GM12801 (cell line): Measurements from ENCODE around the gene EYA2.

ENCODE experiments used
- TF ChIP-seq, protein P1 (sequence below): IDR thresholded peaks from one replicate; pipeline ENCODE4 v1.5.1; 2011; ENCODE audit warnings: control low read depth; ENCODE audit not compliant: insufficient read length; ENCODE audit errors: extremely low read depth

Gene EYA2

GRCh38 chr20:46928580-46929132, 34.0 kb downstream of the EYA2 start:
- TF ChIP-seq, protein P1, sequence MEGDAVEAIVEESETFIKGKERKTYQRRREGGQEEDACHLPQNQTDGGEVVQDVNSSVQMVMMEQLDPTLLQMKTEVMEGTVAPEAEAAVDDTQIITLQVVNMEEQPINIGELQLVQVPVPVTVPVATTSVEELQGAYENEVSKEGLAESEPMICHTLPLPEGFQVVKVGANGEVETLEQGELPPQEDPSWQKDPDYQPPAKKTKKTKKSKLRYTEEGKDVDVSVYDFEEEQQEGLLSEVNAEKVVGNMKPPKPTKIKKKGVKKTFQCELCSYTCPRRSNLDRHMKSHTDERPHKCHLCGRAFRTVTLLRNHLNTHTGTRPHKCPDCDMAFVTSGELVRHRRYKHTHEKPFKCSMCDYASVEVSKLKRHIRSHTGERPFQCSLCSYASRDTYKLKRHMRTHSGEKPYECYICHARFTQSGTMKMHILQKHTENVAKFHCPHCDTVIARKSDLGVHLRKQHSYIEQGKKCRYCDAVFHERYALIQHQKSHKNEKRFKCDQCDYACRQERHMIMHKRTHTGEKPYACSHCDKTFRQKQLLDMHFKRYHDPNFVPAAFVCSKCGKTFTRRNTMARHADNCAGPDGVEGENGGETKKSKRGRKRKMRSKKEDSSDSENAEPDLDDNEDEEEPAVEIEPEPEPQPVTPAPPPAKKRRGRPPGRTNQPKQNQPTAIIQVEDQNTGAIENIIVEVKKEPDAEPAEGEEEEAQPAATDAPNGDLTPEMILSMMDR, result no peak

GRCh38 chr20:46929902-46930301, 35.3 kb downstream of the EYA2 start:
- TF ChIP-seq, protein P1, result no peak

GRCh38 chr20:46930640-46931339, 36.1 kb downstream of the EYA2 start:
- TF ChIP-seq, protein P1, result no peak

GRCh38 chr20:46931699-46932098, 37.1 kb downstream of the EYA2 start:
- TF ChIP-seq, protein P1, result no peak

GRCh38 chr20:46933150-46933549, 38.5 kb downstream of the EYA2 start:
- TF ChIP-seq, protein P1, result no peak

DNA sequence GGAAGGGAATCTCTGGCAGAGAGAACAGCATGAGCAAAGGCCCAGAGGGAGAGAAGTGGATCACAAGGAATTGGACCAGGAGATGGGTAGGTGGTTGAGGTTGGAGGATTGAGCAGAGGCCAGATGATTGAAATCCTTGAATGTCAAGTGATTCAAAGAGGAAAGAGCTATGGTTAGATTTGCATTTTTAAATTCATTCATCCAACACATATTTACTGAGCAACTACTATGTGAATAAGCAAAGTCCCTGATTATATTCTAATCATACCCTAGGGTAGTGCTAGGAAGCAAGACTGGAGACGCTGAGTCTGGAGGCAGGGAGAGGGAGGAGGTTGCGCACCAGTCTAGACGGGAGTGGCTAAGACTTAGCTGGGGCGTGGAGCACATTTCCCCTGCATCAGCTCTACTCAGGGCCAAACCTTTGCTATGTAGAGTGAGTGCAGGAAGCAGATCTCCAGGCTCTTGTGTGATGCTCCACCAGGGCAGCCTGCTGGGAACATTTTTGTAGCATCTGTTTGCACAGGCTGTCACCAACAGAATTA, 40.2 kb downstream of the EYA2 start:
- TF ChIP-seq, protein P1, result no peak

GRCh38 chr20:46935394-46936017, 40.9 kb downstream of the EYA2 start:
- TF ChIP-seq, protein P1, result no peak
